HG03135 (cell line): ENCODE measurements around the gene PROK2.

Source experiments
- ATAC-seq: cut with Tn5 transposase; IDR thresholded peaks from one replicate; pipeline ENCODE4 v1.9.1; 2021; ENCODE audit warnings: mild to moderate bottlenecking, moderate library complexity; ENCODE audit not compliant: unreplicated experiment

PROK2 gene

GRCh38 chr3:71787851-71788405, 3.0 kb upstream of the PROK2 start:
- no peak for ATAC-seq

GRCh38 chr3:71786551-71786950, 1.6 kb upstream of the PROK2 start:
- ATAC-seq, result no peak

- ATAC-seq, result no peak
Observed at GRCh38 chr3:71786217-71786549, 1.2 kb upstream of the PROK2 start.

DNA sequence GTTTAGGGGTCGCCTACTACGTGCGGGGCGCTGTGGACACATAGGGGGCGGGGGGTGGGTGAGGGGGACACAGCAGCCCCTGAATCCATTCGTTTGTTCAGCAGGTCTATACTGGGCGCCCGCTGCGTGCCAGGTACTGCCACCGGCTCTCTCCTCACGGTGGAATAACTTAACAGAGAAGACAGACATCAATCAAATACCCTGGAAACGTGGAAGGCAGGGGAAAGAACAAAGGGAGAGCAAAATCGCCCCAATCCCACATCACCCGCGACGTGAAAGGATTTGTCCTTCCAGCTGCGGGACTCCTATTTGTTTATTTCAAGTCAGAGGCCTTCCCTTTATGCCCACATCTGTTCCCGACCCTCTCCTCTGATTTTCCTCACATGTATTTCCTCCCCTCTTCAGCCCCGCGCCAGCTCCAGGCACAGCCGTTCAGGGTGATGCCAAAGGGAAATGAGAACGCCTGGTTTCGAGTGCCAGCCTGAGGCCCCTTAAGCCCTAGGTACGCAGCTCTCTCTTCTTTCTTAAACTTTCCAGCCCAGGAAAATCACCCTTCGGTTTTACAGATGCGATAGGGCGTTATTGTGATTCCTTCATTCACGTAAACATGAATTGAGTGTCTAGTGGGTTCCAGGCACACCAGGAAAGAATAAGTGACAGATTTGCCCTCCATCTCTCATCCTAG, 726 bp upstream of the PROK2 start:
- no peak for ATAC-seq

GRCh38 chr3:71784201-71784913, 591 bp downstream of the PROK2 start:
- no peak for ATAC-seq

DNA sequence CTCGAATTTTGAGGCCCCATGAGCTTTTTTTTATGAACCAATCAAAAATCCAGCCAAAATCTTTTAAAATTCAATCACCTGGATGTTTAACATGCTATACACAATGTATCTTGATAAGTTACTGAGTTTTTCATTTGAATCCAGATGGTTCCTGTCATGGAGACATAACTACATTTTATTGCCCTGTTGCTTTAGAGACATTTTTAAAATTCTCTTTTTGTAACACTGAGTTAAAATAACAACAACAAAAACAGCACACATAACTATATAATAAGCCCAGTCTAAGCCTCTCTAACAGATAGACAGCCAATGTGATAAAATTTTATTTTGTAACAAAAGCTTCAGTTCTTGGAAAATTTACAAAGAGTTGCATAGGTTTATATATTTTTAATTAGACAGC, 1.8 kb downstream of the PROK2 start:
- no peak for ATAC-seq

DNA sequence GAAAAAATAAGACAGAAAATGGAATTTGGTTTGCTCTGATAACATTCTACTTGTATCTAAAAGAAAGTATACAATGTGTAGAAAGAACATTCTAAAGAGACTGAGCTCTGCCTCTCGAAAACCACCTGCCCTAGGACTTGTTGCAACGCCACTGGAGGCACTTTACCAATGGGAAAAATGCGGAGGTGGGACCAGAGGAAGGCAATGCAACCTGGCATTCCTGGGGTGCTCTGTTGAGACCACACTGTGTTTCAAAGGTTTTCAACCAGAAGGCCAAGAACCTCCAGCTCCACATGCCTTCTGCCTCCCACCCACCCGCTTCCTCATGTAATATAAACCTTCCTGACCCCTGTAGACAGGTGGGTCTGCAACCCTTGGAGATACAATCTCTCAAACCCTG, 4.5 kb downstream of the PROK2 start:
- no peak for ATAC-seq

DNA sequence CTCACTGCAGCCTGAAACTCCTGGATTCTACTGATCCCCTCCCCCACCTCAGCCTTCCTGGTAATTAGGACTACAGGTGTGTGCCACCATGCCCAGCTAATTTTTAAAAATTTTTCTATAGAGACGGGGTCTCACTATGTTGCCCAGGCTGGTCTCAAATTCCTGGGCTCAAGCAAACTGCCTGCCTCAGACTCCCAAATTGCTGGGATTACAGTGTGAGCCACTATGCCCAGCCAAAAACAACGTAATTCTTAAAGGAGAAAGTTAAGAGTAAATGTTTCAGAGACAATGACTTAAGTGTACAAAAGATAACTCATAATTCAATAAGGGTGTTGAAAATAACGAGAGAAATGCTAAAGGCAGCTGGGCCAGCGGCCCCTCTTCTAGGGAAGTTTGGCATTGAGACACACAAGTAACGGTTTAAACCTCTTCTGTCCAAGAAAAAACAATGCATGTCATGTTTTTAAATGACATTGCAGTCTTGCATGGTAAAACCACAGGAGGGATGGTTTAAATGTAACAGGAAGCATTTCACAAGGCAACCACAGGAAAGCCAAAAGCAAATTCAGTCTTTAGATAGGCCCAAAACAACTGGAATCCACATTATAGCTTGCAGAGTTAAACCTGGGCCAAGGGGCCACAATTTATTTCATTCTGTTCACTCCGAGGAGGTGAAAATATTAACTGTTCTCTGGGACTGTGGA, 5.1 kb downstream of the PROK2 start:
- ATAC-seq, result no peak

DNA sequence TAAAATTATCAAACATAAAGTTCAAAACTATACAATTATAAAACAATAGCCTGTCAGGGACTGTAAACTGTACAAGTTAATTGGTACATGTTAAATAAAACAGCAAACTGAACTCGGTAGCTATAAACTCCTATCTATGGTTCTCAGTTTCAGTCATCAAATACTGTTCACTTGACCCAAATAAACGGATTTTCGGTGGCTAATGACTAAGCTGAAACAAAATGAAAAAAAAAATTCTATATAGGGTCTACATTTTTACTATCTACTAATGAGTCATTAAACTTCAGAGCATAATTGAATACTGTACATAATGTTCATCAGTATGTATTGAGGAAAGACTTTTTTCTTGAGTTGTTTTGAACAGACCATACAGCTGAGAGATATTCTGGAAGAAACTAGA, 6.6 kb downstream of the PROK2 start:
- ATAC-seq, result no peak

GRCh38 chr3:71776538-71776937, 8.4 kb downstream of the PROK2 start:
- no peak for ATAC-seq

GRCh38 chr3:71771884-71772283, 13.1 kb downstream of the PROK2 start:
- no peak for ATAC-seq

GRCh38 chr3:71771126-71771525, 13.8 kb downstream of the PROK2 start:
- ATAC-seq, result no peak

DNA sequence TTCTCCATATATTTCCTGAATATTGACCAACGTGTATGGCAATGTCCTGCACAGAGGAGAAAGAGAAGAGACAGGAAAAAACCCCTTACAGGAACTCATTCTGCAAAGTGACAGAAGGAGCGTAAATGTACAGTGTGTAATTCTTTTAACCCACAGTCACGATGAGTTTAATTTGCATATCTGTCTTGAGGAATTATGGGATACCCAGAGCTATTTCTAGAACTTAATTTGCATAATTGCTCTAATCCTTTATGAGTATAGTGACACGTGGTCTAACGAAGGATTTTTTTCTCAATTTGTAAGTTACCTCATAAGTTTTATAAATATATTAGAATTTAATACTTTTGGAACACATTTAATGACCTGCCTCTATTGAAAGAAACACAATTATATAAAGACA, 21.5 kb downstream of the PROK2 start:
- no peak for ATAC-seq

DNA sequence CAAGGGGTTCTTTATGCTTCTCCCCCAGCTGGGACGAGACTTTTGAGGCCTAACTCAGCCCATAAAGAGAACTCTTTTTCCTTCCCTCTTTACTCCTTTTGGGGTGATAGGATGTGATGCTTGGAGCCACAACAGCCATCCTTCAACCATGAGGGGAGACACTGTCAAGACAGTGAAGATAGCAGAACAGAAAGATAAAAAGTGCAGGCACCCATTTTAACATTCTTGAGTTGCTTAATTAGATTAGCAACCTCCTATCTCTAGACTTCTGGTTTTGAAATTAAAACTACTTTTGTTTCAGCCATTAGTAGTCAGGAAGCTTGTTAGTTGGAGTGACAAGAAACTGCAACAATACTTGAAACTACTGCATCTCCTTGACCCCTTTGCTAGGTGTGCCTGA, 24.8 kb downstream of the PROK2 start:
- no peak for ATAC-seq

GRCh38 chr3:71759401-71759800, 25.5 kb downstream of the PROK2 start:
- no peak for ATAC-seq

DNA sequence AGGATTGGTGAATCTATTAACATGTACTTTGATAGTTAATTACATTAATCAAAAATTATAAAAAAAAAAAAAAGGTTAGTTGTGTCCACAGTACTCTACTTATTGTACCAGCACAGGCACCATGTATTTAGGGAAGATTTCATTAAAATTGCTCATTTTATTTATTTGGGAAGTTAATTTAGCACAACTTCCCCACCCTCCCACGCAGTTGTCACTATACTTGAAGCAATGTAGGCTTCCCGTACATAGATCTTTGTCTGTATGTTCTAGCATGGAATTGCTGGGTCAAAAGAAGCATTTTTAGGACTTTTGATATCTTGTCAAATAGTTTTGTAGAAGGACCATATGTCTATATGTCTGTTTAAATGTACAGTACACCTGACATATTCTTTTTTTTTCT, 26.9 kb downstream of the PROK2 start:
- ATAC-seq, result no peak

- ATAC-seq, result no peak
Observed at GRCh38 chr3:71754610-71755253, 30.2 kb downstream of the PROK2 start.

DNA sequence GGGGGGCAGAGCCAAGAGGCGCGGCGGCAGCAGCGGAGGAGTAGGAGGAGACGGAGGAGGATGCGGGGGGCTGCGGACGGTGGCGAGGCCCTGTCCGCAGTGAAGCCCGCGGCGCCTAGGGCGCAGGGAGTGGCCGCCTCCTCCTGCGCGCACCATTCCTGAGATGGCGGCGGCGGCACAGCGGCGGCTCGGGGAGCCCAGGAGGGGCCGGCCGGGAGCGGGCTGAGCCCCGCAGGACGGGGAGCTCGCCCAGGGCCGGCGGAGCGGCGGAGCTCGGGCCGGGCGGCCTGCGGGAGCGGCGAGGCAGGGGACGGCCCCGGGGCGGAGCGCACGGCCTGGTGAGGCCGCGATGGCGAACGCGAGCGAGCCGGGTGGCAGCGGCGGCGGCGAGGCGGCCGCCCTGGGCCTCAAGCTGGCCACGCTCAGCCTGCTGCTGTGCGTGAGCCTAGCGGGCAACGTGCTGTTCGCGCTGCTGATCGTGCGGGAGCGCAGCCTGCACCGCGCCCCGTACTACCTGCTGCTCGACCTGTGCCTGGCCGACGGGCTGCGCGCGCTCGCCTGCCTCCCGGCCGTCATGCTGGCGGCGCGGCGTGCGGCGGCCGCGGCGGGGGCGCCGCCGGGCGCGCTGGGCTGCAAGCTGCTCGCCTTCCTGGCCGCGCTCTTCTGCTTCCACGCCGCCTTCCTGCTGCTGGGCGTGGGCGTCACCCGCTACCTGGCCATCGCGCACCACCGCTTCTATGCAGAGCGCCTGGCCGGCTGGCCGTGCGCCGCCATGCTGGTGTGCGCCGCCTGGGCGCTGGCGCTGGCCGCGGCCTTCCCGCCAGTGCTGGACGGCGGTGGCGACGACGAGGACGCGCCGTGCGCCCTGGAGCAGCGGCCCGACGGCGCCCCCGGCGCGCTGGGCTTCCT, 31.0 kb downstream of the PROK2 start, which contains the start of gene GPR27:
Gene GPR27 (plus strand): TSS at position 155 of the 909 bp plus-strand sequence. CDS start 195 bp downstream, at position 350.
- ATAC-seq, result no peak

DNA sequence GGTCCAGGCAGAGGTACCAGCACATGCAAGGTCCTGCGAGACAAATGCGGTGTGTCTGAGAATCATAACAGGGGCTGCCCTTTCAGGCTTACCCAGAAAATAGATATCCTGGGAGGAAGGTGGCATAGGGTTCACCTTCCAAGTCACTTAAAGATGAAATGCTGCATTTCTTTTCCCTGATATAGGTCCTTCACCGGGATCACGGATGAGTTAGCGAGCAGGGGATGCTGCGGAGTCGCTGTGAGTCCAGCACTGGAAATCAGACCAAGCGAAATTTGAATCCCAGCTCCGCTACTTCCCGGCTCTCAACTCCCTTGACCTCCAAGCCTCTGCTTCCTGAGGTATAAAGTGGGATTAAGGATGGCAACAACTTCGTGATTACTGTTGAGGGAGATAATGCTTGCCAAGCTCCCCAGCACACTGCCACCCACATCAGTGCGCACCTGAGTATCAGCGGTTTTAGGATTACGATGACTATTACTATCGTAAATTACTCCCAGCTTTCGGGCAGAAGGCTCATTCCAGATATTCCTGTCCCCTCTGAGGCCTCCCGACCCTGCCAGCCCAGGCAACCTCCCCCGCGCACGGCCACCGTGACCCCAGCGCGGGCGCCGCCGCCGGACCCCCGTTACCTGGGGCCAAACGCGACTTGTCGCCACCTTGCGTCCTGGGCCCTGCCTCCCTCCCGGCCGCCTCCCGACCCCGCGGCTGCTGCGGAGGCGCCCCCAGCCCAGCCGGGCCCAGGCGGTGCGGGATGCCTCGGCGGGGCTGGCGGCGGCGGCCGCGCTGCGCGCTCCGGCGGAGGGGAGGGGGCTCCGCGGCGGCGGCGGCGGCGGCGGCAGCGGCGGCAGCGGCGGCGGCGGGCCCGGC, 31.9 kb downstream of the PROK2 start:
- no peak for ATAC-seq
